ENCODE data around the gene SFI1.

Gene SFI1

DNA sequence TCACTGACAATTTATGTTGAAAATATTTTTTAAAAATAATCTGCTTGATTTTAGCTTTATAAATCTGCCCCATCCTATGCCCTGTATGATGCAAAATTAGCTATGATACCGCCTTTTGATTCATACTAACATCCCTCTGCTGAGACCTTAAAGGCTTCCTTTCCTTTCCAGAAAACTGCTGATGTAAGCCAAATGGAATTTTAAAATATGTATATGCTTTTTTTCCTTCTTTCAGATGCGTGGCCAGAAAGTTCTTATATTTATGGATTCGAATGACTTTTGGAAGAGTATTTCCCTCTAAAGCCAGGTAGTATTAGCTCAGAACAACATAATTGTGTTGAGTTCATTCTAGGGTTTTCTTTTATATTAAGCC is 34.5 kb downstream of the SFI1 start:
- peaks cover 8 to 15% of the 10 kb centered on the region in 2 experiments; a peak in 2 of 3 replicates for H3K36me3 ChIP-seq (ENCODE audit: control insufficient read depth in 2 of 2, insufficient read depth in 1 of 2, low read length in 2 of 2)
- H3K4me3 ChIP-seq (ENCODE audit: low read depth, low read length) = no peak overlapping the region
- H3K27ac ChIP-seq (ENCODE audit: extremely low read depth, low read depth, low read length) = no peak overlapping the region
- H3K9me3 ChIP-seq (ENCODE audit: control insufficient read depth, insufficient read depth, low read depth, low read length) = no peaks in the 10 kb centered on the region
- peaks cover 4% of the 10 kb centered on the region; the same call in 1 of the 2 replicates for H3K4me1 ChIP-seq (ENCODE audit: control insufficient read depth, insufficient read depth, low read length)
- ChIA-PET CTCF (interaction anchor here (0.7 to 2.6 kb wide), 2 partner anchors 26 to 109 kb away, joined by 3 to 8 read pairs; no protein-coding TSS in a partner anchor), POLR2A (no interaction called here)
- TF ChIP-seq ZNF514 (tag by site-specific recombination; IDR thresholded peaks at IDR 0.05) (no peak), SALL2 (tag by site-specific recombination; IDR thresholded peaks at IDR 0.05; ENCODE audit: borderline replicate concordance) (no peak), ZNF837 (tag by site-specific recombination; IDR thresholded peaks at IDR 0.05) (no peak), ZNF24 (tag by site-specific recombination; IDR thresholded peaks at IDR 0.05) (no peak), GLIS2 (tag by site-specific recombination; IDR thresholded peaks at IDR 0.05) (no peak), ZNF366 (tag by site-specific recombination; conservative IDR thresholded peaks at IDR 0.05) (no peak)

DNA sequence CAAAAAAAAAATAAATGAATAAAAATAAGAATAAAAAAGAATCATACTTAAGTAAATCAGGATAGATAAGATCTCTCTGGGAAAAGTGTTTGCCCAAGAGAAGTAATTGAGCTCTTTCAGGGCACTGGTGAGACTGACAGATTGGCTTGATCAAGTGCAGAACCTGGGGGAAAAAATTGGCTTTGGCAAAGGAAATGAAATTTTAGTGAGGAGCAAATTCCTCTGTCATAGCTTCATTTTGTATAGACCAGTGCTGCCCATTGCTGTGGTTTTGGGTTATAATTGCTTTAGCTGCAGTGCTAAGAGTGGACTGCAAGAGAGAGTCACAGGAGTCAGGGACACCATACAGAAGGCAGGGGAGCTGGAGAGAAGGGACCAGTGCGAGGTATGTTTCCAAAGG is 35.7 kb downstream of the SFI1 start:
- Histone ChIP-seq H3K27ac (ENCODE audit: extremely low read depth, low read depth, low read length) (0 out of 2 replicates have a peak overlapping the region, but pooled peaks have one; percentile 18), H3K36me3 (ENCODE audit: control insufficient read depth in 2 of 2, insufficient read depth in 1 of 2, low read length in 2 of 2) (peaks cover 8 to 15% of the 10 kb centered on the region in 2 experiments; a peak in 2 of 3 replicates), H3K4me1 (ENCODE audit: control insufficient read depth, insufficient read depth, low read length) (peaks cover 4% of the 10 kb centered on the region; the same call in 1 of the 2 replicates), H3K4me3 (ENCODE audit: low read depth, low read length) (no peak overlapping the region), H3K9me3 (ENCODE audit: control insufficient read depth, insufficient read depth, low read depth, low read length) (no peaks in the 10 kb centered on the region)
- TF ChIP-seq ZNF530 (tag by site-specific recombination; IDR thresholded peaks at IDR 0.05; ENCODE audit: low read depth) (no peak), ZFHX2 (tag by site-specific recombination; conservative IDR thresholded peaks at IDR 0.05) (no peak), ZNF629 (tag by site-specific recombination; IDR thresholded peaks at IDR 0.05) (no peak), ZNF404 (tag by site-specific recombination; IDR thresholded peaks at IDR 0.05) (no peak), ZBTB17 (tag by site-specific recombination; IDR thresholded peaks at IDR 0.05) (no peak), ZNF302 (tag by site-specific recombination; IDR thresholded peaks at IDR 0.05; ENCODE audit: low read depth) (no peak), ZNF776 (tag by site-specific recombination; IDR thresholded peaks at IDR 0.05; ENCODE audit: borderline replicate concordance) (no peak)
- TF ChIP-seq, protein P1, sequence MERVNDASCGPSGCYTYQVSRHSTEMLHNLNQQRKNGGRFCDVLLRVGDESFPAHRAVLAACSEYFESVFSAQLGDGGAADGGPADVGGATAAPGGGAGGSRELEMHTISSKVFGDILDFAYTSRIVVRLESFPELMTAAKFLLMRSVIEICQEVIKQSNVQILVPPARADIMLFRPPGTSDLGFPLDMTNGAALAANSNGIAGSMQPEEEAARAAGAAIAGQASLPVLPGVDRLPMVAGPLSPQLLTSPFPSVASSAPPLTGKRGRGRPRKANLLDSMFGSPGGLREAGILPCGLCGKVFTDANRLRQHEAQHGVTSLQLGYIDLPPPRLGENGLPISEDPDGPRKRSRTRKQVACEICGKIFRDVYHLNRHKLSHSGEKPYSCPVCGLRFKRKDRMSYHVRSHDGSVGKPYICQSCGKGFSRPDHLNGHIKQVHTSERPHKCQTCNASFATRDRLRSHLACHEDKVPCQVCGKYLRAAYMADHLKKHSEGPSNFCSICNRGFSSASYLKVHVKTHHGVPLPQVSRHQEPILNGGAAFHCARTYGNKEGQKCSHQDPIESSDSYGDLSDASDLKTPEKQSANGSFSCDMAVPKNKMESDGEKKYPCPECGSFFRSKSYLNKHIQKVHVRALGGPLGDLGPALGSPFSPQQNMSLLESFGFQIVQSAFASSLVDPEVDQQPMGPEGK (tag by site-specific recombination; IDR thresholded peaks at IDR 0.05) = no peak
- TF ChIP-seq, protein P2, sequence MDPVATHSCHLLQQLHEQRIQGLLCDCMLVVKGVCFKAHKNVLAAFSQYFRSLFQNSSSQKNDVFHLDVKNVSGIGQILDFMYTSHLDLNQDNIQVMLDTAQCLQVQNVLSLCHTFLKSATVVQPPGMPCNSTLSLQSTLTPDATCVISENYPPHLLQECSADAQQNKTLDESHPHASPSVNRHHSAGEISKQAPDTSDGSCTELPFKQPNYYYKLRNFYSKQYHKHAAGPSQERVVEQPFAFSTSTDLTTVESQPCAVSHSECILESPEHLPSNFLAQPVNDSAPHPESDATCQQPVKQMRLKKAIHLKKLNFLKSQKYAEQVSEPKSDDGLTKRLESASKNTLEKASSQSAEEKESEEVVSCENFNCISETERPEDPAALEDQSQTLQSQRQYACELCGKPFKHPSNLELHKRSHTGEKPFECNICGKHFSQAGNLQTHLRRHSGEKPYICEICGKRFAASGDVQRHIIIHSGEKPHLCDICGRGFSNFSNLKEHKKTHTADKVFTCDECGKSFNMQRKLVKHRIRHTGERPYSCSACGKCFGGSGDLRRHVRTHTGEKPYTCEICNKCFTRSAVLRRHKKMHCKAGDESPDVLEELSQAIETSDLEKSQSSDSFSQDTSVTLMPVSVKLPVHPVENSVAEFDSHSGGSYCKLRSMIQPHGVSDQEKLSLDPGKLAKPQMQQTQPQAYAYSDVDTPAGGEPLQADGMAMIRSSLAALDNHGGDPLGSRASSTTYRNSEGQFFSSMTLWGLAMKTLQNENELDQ (tag by site-specific recombination; IDR thresholded peaks at IDR 0.05; ENCODE audit: low read depth) = no peak
- TF ChIP-seq, protein P3, sequence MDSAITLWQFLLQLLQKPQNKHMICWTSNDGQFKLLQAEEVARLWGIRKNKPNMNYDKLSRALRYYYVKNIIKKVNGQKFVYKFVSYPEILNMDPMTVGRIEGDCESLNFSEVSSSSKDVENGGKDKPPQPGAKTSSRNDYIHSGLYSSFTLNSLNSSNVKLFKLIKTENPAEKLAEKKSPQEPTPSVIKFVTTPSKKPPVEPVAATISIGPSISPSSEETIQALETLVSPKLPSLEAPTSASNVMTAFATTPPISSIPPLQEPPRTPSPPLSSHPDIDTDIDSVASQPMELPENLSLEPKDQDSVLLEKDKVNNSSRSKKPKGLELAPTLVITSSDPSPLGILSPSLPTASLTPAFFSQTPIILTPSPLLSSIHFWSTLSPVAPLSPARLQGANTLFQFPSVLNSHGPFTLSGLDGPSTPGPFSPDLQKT (IDR thresholded peaks at IDR 0.05; ENCODE audit: borderline replicate concordance, low read depth, low read length) = no peak
- CTCF ChIA-PET = interaction anchor here (0.7 to 2.6 kb wide), 3 partner anchors 25 to 29 kb away, joined by 3 to 8 read pairs (median 6); no protein-coding TSS in a partner anchor
- POLR2A ChIA-PET = no interaction called here

DNA sequence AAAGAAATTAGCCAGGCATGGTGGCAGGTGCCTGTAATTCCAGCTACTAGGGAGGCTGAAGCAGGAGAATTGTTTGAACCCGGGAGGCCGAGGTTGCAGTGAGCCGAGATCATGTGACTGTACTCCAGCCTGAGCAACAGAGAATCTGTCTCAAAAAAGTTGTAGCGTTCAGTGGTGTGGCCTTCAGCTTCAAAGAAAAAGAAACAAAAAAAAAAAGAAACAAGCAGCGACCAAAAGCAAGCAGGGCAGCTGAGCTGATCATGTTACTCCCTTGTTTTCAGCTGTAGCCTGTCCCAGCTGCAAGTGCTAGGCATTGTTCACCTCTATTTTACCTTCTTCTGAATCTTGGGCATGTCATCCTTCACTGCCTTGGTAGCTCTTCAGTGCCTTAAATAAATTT is 37.0 kb downstream of the SFI1 start:
- CTCF ChIA-PET = interaction anchor here (1.1 to 1.2 kb wide), 2 partner anchors 82 to 128 kb away, joined by 3 to 4 read pairs; no protein-coding TSS in a partner anchor
- H3K9me3 ChIP-seq (ENCODE audit: control insufficient read depth, insufficient read depth, low read depth, low read length) = no peaks in the 10 kb centered on the region
- H3K4me1 ChIP-seq (ENCODE audit: control insufficient read depth, insufficient read depth, low read length) = peaks cover 4% of the 10 kb centered on the region; the same call in 1 of the 2 replicates
- TF ChIP-seq ZSCAN30 (tag by site-specific recombination; IDR thresholded peaks at IDR 0.05) (no peak), ZSCAN16 (tag by site-specific recombination; IDR thresholded peaks at IDR 0.05) (no peak), ZNF510 (tag by site-specific recombination; IDR thresholded peaks at IDR 0.05; ENCODE audit: insufficient replicate concordance) (no peak), ZNF654 (tag by site-specific recombination; IDR thresholded peaks at IDR 0.05; ENCODE audit: low read depth) (no peak), SETDB1 (IDR thresholded peaks at IDR 0.05; ENCODE audit: insufficient read length, low read length) (no peak), ZNF146 (tag by site-specific recombination; IDR thresholded peaks at IDR 0.05) (no peak), ZNF239 (tag by site-specific recombination; IDR thresholded peaks at IDR 0.05) (no peak)
- peaks cover 8 to 15% of the 10 kb centered on the region in 2 experiments; a peak in 2 of 3 replicates for H3K36me3 ChIP-seq (ENCODE audit: control insufficient read depth in 2 of 2, insufficient read depth in 1 of 2, low read length in 2 of 2)
- H3K4me3 ChIP-seq (ENCODE audit: low read depth, low read length) = no peak overlapping the region
- POLR2A ChIA-PET = interaction anchor here (0.6 kb wide), 1 partner anchor 9 kb away, joined by 5 read pairs; no protein-coding TSS in a partner anchor
- H3K27ac ChIP-seq (ENCODE audit: extremely low read depth, low read depth, low read length) = no peak overlapping the region
